ENCODE results near the gene CRB3. TPM values are rescaled to one million over a fixed set of nuclear protein-coding genes. Genes with fewer than 3 reads are reported as not detected.

CRB3 gene
- total RNA-seq, 3 donors from 2014 or later = 0.48 to 30.7 (median 24.6) TPM

DNA sequence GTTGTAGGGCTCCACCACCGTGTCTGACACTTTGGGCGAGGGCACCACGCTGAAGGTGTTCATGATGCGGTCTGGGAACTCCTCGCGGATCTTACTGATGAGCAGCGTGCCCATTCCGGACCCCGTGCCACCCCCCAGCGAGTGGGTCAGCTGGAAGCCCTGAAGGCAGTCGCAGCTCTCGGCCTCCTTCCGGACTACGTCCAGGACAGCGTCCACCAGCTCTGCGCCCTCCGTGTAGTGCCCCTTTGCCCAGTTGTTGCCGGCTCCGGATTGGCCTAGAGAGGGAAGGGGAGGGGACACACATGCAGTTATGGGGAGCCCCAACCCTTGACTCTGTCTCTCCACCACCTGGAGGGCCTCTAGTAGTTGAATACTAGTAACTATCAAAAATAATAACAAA lies 31.9 kb downstream of the CRB3 start:
- intact Hi-C loops (cut with DNase I; ENCODE audit: low total_unique reads) = no loop called here
- Histone ChIP-seq H3K27me3 (peaks cover 0 to 8% of the 10 kb centered on the region in 2 donors), H3K9me3 (peaks cover 0 to 6% of the 10 kb centered on the region in 2 donors), H3K27ac (no peak overlapping the region), H3K4me3 (no peak overlapping the region), H3K4me1 (no peaks in the 10 kb centered on the region), H3K36me3 (no peaks in the 10 kb centered on the region)
- no peak for DNase-seq (ENCODE audit: low spot score in 2 of 2)
- TF ChIP-seq POLR2A (IDR thresholded peaks at IDR 0.05) (no peak), POLR2AphosphoS5 (IDR thresholded peaks at IDR 0.05) (no peak)
- TF ChIP-seq, protein P1, sequence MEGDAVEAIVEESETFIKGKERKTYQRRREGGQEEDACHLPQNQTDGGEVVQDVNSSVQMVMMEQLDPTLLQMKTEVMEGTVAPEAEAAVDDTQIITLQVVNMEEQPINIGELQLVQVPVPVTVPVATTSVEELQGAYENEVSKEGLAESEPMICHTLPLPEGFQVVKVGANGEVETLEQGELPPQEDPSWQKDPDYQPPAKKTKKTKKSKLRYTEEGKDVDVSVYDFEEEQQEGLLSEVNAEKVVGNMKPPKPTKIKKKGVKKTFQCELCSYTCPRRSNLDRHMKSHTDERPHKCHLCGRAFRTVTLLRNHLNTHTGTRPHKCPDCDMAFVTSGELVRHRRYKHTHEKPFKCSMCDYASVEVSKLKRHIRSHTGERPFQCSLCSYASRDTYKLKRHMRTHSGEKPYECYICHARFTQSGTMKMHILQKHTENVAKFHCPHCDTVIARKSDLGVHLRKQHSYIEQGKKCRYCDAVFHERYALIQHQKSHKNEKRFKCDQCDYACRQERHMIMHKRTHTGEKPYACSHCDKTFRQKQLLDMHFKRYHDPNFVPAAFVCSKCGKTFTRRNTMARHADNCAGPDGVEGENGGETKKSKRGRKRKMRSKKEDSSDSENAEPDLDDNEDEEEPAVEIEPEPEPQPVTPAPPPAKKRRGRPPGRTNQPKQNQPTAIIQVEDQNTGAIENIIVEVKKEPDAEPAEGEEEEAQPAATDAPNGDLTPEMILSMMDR (IDR thresholded peaks at IDR 0.05) = no peak

DNA sequence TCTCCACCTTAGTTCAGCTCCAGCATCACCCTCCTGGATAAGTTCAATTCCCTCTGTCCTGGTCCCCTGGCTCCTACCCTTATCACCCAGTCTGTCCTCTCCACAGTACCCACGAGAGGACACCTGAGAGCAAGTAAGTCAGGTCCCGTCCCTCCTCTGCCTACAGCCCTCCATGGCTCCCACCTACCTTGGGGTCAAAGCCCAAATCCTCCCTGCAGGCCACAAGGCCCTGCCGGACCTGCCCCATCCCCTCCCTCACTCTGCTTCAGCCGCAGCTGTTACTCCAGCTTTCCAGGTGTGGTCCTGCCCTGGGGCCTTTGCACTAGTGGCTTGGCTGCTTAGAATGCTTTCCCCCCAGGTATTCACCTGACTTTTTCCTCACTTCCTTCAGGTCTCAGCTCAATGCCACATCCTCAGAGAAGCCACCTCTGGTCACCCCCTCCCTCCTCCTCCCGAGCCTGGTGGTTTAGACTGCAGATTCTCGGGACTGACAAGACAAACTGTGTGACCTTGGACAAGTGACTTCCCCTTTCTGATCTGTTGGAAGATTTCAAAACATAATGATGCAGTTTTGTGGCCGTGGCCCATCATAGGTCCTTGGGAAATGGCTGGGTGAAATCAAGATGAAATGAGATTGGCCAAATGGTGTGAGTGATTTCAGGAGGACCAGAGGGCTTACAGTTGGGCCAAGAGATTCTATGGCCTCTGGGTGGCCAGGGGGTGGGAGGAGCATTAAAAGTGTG lies 34.4 kb downstream of the CRB3 start:
- Histone ChIP-seq H3K27ac (no peak overlapping the region), H3K4me1 (peaks cover 4 to 6% of the 10 kb centered on the region in 2 donors), H3K9me3 (no peaks in the 10 kb centered on the region), H3K27me3 (peaks cover 7 to 33% of the 10 kb centered on the region in 2 donors), H3K36me3 (no peaks in the 10 kb centered on the region), H3K4me3 (no peak overlapping the region)
- DNase-seq (ENCODE audit: low spot score in 2 of 2) = no peak
- TF ChIP-seq POLR2AphosphoS5 (IDR thresholded peaks at IDR 0.05) (no peak), POLR2A (IDR thresholded peaks at IDR 0.05) (no peak)
- TF ChIP-seq, protein P1 (IDR thresholded peaks at IDR 0.05) = no peak
- intact Hi-C loops (cut with DNase I; ENCODE audit: low total_unique reads) = no loop called here

DNA sequence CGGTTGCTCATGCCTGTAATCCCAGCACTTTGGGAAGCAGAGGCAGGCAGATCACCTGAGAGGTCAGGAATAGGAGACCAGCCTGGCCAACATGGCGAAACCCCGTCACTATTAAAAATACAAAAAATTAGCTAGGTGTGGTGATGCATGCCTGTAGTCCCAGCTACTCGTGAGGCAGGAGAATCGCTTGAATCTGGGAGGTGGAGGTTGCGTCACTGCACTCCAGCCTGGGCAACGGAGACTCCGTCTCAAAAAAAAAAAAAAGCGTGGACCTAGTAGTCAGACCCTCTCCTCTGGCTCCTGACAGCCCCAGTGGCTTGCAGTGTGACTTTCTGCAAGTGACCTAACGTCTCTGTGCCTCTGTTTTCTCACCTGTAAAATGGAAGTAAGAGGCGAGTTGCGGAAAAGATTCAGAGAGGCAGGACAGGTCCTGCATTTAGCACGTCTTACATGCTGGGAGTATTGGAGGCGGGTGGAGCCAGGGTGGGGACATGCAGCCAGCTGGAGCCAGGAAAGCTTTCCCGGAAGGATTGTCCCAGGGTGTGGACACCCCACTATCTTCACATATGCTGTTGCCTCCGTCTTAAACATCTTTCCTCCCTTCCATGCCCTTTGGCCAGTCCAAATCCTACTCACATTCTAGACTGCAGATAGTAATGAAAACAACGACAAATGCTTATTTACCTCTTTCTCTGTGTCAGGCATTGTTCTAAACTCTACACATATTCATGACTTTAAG lies 35.1 kb downstream of the CRB3 start:
- DNase-seq (ENCODE audit: low spot score in 2 of 2) = no peak
- no peaks in the 10 kb centered on the region for H3K9me3 ChIP-seq
- H3K36me3 ChIP-seq = no peaks in the 10 kb centered on the region
- H3K4me3 ChIP-seq = no peak overlapping the region
- H3K4me1 ChIP-seq = peaks cover 4 to 6% of the 10 kb centered on the region in 2 donors
- TF ChIP-seq, protein P1 (IDR thresholded peaks at IDR 0.05) = no peak
- TF ChIP-seq POLR2AphosphoS5 (IDR thresholded peaks at IDR 0.05) (no peak), POLR2A (IDR thresholded peaks at IDR 0.05) (no peak)
- intact Hi-C loops (cut with DNase I; ENCODE audit: low total_unique reads) = no loop called here
- H3K27me3 ChIP-seq = peaks cover 7 to 36% of the 10 kb centered on the region in 2 donors
- no peak overlapping the region for H3K27ac ChIP-seq

DNA sequence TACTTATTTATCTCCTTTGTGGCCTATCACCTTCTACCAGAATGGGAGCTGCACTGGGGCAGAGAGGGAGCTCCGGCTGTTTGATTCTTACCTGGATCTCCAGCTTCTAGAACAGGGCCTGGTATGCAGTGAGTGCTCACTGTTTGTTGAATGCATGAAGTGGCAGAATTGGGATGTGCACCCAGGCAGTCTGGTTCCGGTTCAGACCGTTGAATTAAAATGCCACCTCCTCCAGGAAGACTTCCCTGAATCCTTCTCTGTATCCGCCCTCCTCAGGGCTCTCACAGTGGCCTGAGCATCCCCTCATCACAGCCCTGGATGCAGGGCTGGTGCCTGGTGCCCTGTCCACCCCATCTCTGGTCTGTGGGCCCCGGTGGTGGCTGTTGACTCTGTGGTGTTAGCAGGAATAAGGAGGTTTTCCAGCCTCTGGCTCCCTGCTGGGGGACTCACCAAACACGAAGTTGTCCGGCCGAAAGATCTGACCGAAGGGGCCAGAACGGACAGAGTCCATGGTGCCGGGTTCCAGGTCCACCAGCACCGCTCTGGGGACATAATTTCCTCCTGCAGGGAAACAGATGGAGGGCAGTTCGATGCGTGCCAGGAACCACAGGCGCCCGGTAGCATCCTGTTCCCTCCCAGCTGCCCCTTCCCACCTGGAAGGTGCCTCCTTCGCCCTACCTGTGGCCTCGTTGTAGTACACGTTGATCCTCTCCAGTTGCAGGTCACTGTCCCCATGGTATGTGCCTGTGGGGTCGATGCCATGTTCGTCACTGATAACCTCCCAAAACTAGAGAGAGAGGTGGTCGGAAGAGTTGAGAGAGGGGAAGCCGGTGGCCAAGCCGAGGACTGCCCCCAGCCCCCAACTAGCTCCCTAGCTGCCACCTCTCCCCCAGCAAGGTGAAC lies 37.0 kb downstream of the CRB3 start:
- Histone ChIP-seq H3K4me1 (peaks cover 4 to 6% of the 10 kb centered on the region in 2 donors), H3K27ac (no peak overlapping the region), H3K4me3 (peak overlapping the region in 1 of 3 donors; percentile 65), H3K36me3 (no peaks in the 10 kb centered on the region), H3K27me3 (peaks cover 7 to 36% of the 10 kb centered on the region in 2 donors), H3K9me3 (no peaks in the 10 kb centered on the region)
- intact Hi-C loops (cut with DNase I; ENCODE audit: low total_unique reads) = no loop called here
- TF ChIP-seq POLR2A (IDR thresholded peaks at IDR 0.05) (no peak), POLR2AphosphoS5 (IDR thresholded peaks at IDR 0.05) (no peak)
- TF ChIP-seq, protein P1 (IDR thresholded peaks at IDR 0.05) = no peak
- DNase-seq (ENCODE audit: low spot score in 2 of 2) = no peak
